ENCODE data around the gene FURIN.

- TF ChIP-seq CTCF (IDR thresholded peaks at IDR 0.05) (no peak), POLR2A (IDR thresholded peaks at IDR 0.05) (no peak), EP300 (IDR thresholded peaks at IDR 0.05) (no peak)
Measured at GRCh38 chr15:90930861-90931574, 62.6 kb downstream of the FURIN start.

All from tibial nerve (tissue), 4 donors.